ENCODE results near the gene TRPC4.

The TRPC4 gene

GRCh38 chr13:37616131-37616530 lies 253.4 kb downstream of the TRPC4 start:
- H3K27ac ChIP-seq (ENCODE audit: low read depth, low read length): no peak overlapping the region
- TF ChIP-seq, protein P1, sequence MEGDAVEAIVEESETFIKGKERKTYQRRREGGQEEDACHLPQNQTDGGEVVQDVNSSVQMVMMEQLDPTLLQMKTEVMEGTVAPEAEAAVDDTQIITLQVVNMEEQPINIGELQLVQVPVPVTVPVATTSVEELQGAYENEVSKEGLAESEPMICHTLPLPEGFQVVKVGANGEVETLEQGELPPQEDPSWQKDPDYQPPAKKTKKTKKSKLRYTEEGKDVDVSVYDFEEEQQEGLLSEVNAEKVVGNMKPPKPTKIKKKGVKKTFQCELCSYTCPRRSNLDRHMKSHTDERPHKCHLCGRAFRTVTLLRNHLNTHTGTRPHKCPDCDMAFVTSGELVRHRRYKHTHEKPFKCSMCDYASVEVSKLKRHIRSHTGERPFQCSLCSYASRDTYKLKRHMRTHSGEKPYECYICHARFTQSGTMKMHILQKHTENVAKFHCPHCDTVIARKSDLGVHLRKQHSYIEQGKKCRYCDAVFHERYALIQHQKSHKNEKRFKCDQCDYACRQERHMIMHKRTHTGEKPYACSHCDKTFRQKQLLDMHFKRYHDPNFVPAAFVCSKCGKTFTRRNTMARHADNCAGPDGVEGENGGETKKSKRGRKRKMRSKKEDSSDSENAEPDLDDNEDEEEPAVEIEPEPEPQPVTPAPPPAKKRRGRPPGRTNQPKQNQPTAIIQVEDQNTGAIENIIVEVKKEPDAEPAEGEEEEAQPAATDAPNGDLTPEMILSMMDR (IDR thresholded peaks at IDR 0.05; ENCODE audit: insufficient read depth, low read length, poor library complexity, severe bottlenecking): no peak
- TF ChIP-seq EZH2phosphoT487 (conservative IDR thresholded peaks at IDR 0.05; ENCODE audit: low read length): no peak

GRCh38 chr13:37615276-37615675 lies 254.3 kb downstream of the TRPC4 start:
- TF ChIP-seq, protein P1 (IDR thresholded peaks at IDR 0.05; ENCODE audit: insufficient read depth, low read length, poor library complexity, severe bottlenecking): no peak
- no peak for TF ChIP-seq EZH2phosphoT487 (conservative IDR thresholded peaks at IDR 0.05; ENCODE audit: low read length)
- H3K4me2 ChIP-seq (ENCODE audit: low read depth, low read length, poor library complexity, severe bottlenecking): no peak overlapping the region

More at GRCh38 chr13:37616131-37616530, 253.4 kb downstream of the TRPC4 start:
- Histone ChIP-seq H3K79me2 (ENCODE audit: insufficient read depth, low read length) (no peaks in the 10 kb centered on the region), H3K4me2 (ENCODE audit: low read depth, low read length, poor library complexity, severe bottlenecking) (no peak overlapping the region), H2AFZ (ENCODE audit: low read depth, low read length, severe bottlenecking) (no peak overlapping the region), H3K27me3 (ENCODE audit: low read length) (no peaks in the 10 kb centered on the region), H3K9me3 (ENCODE audit: insufficient read depth, low read length) (no peaks in the 10 kb centered on the region), H3K9ac (ENCODE audit: low read length) (no peak overlapping the region), H4K20me1 (ENCODE audit: low read depth, low read length) (no peaks in the 10 kb centered on the region), H3K9me2 (replicated peaks; ENCODE audit: insufficient read depth, low read length) (no peaks in the 10 kb centered on the region), H3K4me3 (ENCODE audit: insufficient read depth, low read length, poor library complexity, severe bottlenecking) (no peak overlapping the region), H3F3A (ENCODE audit: insufficient read depth) (no peaks in the 10 kb centered on the region), H3K36me3 (ENCODE audit: low read length) (no peaks in the 10 kb centered on the region)

GRCh38 chr13:37613638-37614037 lies 255.9 kb downstream of the TRPC4 start:
- H3F3A ChIP-seq (ENCODE audit: insufficient read depth): no peaks in the 10 kb centered on the region
- TF ChIP-seq, protein P1 (IDR thresholded peaks at IDR 0.05; ENCODE audit: insufficient read depth, low read length, poor library complexity, severe bottlenecking): no peak
- no peak for TF ChIP-seq EZH2phosphoT487 (conservative IDR thresholded peaks at IDR 0.05; ENCODE audit: low read length)
- H3K9ac ChIP-seq (ENCODE audit: low read length): no peak overlapping the region
- H3K4me2 ChIP-seq (ENCODE audit: low read depth, low read length, poor library complexity, severe bottlenecking): no peak overlapping the region
- no peak overlapping the region for H2AFZ ChIP-seq (ENCODE audit: low read depth, low read length, severe bottlenecking)
- no peaks in the 10 kb centered on the region for H4K20me1 ChIP-seq (ENCODE audit: low read depth, low read length)
- H3K9me3 ChIP-seq (ENCODE audit: insufficient read depth, low read length): no peaks in the 10 kb centered on the region
- no peaks in the 10 kb centered on the region for H3K9me2 ChIP-seq (replicated peaks; ENCODE audit: insufficient read depth, low read length)
- H3K36me3 ChIP-seq (ENCODE audit: low read length): no peaks in the 10 kb centered on the region
- H3K4me3 ChIP-seq (ENCODE audit: insufficient read depth, low read length, poor library complexity, severe bottlenecking): no peak overlapping the region
- no peak overlapping the region for H3K27ac ChIP-seq (ENCODE audit: low read depth, low read length)
- H3K79me2 ChIP-seq (ENCODE audit: insufficient read depth, low read length): no peaks in the 10 kb centered on the region
- H3K27me3 ChIP-seq (ENCODE audit: low read length): no peaks in the 10 kb centered on the region

More at GRCh38 chr13:37615276-37615675, 254.3 kb downstream of the TRPC4 start:
- Histone ChIP-seq H3K36me3 (ENCODE audit: low read length) (no peaks in the 10 kb centered on the region), H3K79me2 (ENCODE audit: insufficient read depth, low read length) (no peaks in the 10 kb centered on the region), H3K9me3 (ENCODE audit: insufficient read depth, low read length) (no peaks in the 10 kb centered on the region), H3K9ac (ENCODE audit: low read length) (no peak overlapping the region), H3K27me3 (ENCODE audit: low read length) (no peaks in the 10 kb centered on the region), H4K20me1 (ENCODE audit: low read depth, low read length) (no peaks in the 10 kb centered on the region), H3K9me2 (replicated peaks; ENCODE audit: insufficient read depth, low read length) (no peaks in the 10 kb centered on the region), H3K4me3 (ENCODE audit: insufficient read depth, low read length, poor library complexity, severe bottlenecking) (no peak overlapping the region), H3K27ac (ENCODE audit: low read depth, low read length) (no peak overlapping the region), H3F3A (ENCODE audit: insufficient read depth) (no peaks in the 10 kb centered on the region), H2AFZ (ENCODE audit: low read depth, low read length, severe bottlenecking) (no peak overlapping the region)
